VCaP (cell line): Measurements from ENCODE around the gene NAIF1.
"Not testable (repeated sequence)": the region's sequence is repeated elsewhere in the genome, so short reads cannot be mapped to it uniquely, and the experiment has no call there.

Source experiments
- H3K27ac ChIP-seq: fragments of 450-650 bp; 2 replicates; pipeline ENCODE4 v1.5.1; 2017
- TF ChIP-seq, protein P1 (sequence below): fragments of 450-650 bp; conservative IDR thresholded peaks from 2 replicates; pipeline ENCODE4 v1.5.1; 2017; ENCODE audit warnings: mild to moderate bottlenecking, moderate library complexity

Gene NAIF1

DNA sequence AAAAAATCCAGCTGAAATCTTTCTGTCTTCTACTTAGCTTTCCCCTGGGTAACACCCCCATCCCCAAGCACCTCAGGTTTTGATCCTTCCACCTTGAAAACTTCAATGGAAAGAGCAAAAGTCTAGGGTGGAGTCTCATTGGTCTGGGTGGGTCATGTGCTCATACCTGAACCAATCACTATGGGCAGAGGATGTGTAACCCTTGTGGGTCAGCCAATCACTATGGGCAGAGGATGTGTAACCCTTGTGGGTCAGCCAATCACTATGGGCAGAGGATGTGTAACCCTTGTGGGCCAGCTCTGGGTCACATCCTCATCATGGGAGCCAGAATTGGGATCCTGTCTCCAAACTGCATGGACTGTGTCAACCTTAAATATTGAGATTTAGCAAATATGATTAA lies 18.5 kb downstream of the NAIF1 start:
- H3K27ac ChIP-seq = no peak overlapping the region
- TF ChIP-seq, protein P1, sequence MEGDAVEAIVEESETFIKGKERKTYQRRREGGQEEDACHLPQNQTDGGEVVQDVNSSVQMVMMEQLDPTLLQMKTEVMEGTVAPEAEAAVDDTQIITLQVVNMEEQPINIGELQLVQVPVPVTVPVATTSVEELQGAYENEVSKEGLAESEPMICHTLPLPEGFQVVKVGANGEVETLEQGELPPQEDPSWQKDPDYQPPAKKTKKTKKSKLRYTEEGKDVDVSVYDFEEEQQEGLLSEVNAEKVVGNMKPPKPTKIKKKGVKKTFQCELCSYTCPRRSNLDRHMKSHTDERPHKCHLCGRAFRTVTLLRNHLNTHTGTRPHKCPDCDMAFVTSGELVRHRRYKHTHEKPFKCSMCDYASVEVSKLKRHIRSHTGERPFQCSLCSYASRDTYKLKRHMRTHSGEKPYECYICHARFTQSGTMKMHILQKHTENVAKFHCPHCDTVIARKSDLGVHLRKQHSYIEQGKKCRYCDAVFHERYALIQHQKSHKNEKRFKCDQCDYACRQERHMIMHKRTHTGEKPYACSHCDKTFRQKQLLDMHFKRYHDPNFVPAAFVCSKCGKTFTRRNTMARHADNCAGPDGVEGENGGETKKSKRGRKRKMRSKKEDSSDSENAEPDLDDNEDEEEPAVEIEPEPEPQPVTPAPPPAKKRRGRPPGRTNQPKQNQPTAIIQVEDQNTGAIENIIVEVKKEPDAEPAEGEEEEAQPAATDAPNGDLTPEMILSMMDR = no peak

DNA sequence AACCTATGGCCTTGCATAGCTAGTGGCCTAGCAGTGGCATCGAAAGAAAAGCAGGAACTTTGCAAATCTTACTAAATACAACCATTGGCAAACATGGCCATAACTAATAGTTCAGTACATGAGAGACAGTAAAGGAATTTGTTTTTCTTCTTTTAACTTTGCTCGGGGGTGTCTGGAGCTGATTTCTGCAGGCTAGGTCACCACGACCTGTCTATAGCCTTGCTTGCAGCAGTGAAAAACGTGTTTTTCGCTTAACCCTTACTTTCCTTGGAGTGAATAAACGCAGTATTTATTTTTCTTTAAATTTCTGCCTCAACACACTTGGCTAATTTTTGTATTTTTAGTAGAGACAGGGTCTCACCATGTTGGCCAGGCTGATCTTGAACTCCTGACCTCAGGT lies 19.9 kb downstream of the NAIF1 start:
- TF ChIP-seq, protein P1 = no peak
- no peak overlapping the region for H3K27ac ChIP-seq

DNA sequence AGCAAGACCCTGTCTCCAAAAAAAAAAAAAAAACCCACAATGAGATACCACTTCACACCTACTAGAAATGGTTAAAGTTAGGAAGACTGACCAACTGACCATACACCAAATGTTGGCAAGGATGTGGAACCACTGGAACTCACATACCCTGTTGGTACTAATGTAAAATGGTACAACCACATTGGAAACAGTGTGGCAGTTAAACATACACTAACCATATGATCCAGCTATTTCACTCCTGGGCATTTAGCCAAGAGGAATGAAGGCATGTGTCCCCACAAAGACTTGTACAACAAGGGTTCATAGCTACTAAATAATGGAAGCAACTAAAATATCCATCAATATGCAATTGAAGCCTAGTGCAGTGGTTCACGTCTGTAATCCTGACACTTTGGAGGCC lies 21.3 kb downstream of the NAIF1 start:
- TF ChIP-seq, protein P1 = no peak
- no peak overlapping the region for H3K27ac ChIP-seq

DNA sequence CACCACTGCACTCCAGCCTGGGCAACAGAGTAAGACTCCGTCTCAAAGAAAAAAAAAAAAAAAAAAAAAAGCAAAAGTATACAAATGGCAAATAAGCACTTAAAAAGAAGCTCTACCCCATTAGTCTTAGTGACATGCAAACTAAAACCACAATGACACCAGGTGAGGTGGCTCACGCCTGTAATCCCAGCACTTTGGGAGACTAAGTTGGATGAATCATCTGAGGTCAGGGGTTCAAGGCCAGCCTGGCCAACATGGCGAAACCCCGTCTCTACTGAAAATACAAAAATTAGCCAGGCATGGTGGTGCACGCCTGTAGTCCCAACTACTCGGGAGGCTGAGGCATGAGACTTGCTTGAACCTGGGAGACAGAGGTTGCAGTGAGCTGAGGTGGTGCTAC lies 21.7 kb downstream of the NAIF1 start:
- not testable (repeated sequence) for H3K27ac ChIP-seq

DNA sequence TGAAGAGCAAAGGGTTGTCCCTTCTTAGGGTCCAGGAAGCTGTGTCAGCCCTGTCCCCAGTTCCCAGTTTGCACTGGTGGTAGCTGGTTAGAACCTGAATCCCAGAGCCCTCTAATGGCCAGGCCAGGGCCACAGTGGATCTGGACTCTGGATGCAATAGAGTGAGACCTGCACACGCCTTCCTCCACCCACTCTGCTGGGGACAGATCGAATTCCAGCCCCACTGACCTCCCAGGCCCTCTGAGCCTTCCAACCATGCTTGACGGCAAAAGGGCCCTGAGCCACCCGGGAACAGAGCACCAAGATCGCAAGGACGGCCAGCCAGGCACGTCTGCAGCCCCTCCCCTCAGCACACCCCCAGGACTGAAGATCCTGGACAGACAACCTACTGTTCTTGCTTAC lies 23.7 kb downstream of the NAIF1 start:
- TF ChIP-seq, protein P1 = no peak
- H3K27ac ChIP-seq = no peak overlapping the region

DNA sequence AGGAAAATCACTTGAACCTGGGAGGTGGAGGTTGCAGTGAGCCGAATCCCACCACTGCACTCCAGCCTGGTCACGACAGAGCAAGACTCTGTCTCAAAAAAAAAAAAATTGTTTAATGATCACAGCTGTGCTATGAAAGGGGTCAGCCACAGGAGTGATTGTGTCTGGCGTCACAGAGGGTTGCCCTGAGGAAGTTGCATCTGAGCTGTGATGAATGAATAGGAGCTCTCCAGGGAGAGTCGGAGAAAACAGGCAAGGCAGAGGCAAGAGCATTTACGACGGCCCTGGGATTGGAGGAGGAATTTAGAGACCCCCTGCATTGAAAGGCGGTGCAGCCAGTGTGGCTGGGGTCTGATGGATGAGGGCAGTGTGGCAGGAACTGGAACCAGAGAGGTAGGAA lies 25.1 kb downstream of the NAIF1 start:
- TF ChIP-seq, protein P1 = no peak
- H3K27ac ChIP-seq = no peak overlapping the region

DNA sequence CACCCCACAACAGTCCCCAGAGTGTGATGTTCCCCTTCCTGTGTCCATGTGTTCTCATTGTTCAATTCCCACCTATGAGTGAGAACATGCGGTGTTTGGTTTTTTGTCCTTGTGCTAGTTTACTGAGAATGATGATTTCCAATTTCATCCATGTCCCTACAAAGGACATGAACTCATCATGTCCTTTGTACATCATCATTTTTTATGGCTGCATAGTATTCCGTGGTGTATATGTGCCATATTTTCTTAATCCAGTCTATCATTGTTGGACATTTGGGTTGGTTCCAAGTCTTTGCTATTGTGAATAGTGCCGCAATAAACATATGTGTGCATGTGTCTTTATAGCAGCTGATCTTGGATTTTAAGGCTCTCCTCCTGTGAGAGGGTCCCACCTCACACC lies 26.3 kb downstream of the NAIF1 start:
- H3K27ac ChIP-seq = not testable (repeated sequence)

DNA sequence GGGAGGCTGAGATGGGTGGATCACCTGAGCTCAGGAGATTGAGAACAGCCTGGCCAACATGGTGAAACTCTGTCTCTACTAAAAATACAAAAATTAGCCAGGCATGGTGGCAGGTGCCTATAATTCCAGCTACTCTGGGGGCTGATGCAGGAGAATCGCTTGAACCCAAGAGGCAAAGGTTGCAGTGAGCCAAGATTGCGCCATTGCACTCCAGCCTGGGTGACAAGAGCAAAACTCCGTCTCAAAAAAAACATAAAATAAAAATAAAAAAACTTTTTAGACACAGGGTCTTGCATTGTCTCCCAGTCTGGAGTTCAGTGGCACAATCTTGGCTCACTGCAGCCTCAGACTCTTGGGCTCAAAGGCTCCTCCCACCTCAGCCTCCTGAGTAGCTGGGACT lies 30.6 kb downstream of the NAIF1 start:
- H3K27ac ChIP-seq = not testable (repeated sequence)

DNA sequence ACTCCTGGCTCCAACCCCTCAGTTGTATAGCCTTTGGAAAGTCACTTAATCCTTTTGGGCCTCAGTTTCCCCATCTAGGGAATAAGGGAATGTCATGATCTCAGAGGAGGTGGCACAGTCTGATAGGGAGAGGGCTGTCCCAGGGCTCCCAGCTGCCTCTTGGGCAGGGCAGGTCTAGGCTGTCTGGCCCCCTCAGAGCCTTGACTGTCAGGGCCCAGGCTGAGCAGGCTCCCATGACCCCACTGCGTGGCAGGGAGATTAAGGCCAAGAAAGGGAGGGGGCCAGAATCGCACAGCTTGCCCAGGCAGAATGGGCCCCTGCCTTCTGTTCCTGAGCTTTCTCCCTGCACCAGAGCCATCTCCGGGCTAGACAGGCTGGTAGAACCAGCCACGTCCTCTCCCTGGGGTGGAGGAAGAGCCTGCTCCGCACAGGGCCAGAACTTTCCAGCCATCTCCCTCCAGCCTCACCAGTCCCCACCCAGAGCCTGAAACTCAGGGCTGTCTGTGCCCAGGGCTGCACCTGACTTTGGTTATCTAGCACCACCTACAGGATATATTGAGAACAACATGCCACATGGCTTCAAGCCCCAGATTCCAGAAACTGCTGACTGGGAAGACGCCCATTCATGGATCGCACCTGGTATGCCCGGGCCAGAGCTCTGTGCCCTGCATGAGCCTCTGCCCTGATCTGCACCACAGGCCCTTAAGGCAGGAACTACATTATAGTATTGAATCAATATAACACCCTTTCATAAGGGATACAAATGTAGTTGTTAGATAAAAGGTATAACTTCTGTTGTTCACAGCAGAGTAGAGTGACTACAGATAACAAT lies 32.1 kb downstream of the NAIF1 start:
- peak overlapping the region; percentile 58 for H3K27ac ChIP-seq

More for the DNA sequence above, 32.1 kb downstream of the NAIF1 start:
- TF ChIP-seq, protein P1 = peak; percentile 95
